Cortex of kidney (tissue), 1 donor: Measurements from ENCODE around the gene ITGA2B.
"Not testable (repeated sequence)": the region's sequence is repeated elsewhere in the genome, so short reads cannot be mapped to it uniquely, and the experiment has no call there.

Experiments used
- DNase-seq: peaks from one replicate; lab custom pipeline; 2025; lab: John Stamatoyannopoulos, UW

ITGA2B gene

DNA sequence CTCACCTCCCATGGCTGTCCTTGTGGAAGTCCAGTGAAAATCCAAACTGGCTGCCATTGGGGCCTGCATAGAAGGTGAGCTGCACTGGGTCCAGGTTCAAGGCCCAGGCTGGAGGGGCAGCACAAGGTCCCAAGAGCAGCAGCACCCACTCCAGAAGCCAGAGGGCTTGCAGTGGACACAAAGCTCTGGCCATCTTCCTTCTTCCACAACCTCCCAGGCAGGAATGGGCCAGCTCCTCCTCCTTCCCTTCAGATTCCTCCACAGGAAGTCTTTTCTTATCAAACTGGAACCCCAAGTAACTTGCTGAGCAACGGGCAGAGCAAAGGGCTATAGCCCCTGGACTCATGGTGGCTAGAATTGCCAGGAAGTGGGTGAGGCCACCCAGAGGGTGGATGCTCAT, at the start of gene ITGA2B:
TSS of gene ITGA2B (minus strand) at position 369 of the 400 bp plus-strand sequence. CDS start at position 193, 176 bp downstream.
- no peak for DNase-seq

DNA sequence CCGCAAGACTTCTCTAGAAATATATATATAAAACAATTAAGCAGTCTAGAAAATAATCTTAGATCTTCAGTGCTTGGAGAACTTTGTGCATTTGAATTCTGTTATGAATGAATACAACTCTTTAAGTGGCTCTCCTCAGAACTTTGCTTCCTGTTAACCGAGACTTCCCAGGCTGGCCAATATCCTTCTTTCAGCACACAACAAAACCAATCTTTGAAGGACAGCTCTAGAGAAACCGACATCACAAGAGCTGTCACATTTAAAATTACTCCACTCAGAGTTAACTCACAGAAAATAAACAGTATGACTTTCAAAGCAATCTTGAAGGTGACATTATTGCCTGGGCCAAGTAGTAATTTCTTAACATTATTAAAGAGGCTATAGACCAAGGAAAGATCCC, 49.7 kb upstream of the ITGA2B start:
- no peak for DNase-seq

DNA sequence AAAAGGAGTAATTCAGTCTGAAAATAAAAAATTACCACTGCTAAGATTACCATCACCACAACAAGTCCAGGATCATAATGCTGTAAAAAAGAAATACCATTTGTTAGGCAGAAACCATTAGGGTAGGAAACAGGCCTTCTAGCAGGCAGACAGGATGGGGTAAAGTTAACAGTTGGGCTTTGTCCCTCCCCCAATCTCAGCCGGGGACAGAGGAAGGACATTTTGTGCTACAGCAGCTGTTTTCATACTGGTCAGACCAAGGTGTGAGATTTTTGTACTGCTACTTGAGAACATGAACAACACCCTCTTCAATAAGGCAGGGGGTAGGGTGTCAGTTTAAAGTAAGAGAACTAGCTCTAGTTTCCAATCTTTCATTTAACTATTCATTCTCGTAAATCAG, 49.2 kb upstream of the ITGA2B start:
- DNase-seq, result no peak

DNA sequence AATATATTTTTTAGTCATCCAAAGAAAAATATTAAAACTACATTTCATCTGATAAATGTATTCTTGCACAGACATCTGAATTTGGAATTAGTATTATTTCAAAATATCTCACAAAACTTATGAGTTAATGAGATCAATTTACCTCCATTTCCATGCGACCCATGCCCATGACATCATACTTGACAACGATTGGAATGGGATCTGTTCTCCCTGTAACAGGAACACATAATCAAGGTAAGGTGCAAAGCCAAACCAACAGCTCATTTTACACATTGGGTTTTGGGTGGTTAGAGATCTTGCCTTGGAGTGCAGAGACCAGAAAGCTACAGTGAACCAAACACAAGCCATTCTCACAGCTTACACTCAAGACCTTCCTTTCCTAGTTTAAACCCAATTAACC, 46.9 kb upstream of the ITGA2B start:
- no peak for DNase-seq

DNA sequence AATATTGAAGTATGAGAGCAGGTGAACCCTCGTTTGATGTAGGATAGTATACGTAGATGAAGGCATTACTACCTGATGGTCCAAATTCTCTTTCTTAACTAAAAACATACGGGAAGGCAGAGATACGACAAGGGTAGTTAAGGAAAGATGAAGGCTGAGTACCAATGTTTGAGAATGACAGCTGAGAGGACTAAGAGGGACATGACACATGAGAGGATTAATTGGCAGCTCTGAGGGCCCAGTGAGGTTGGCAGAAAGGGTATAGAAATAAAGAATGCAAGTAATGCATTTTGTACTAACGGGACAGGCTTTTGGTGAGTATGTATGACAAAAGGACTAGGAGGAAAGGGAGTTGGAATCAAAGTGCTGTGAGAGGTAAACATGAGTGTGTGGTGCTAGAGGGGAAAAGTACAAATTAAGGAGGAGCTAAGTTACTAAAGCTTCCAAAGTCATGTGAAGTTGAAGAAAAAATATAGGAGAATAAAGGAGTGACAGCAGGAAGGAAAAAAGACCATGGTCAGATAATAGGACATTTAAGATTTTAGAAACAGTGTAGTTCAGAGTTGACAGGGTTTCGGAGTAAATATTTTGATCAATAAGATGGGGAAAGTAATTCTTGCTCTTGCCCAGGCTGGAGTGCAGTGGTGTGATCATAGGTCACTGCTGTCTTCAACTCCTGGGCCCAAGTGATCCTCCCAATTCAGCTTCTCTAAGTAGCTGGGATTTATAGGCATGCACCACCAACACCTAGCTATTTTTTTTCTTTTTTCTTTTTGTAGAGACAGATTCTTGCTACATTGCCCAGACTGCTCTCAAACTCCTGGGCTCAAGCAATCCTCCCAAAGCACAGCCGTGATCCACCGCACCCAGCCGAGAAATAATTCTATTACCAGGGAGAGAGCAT, 43.1 kb upstream of the ITGA2B start:
- DNase-seq, result no peak

DNA sequence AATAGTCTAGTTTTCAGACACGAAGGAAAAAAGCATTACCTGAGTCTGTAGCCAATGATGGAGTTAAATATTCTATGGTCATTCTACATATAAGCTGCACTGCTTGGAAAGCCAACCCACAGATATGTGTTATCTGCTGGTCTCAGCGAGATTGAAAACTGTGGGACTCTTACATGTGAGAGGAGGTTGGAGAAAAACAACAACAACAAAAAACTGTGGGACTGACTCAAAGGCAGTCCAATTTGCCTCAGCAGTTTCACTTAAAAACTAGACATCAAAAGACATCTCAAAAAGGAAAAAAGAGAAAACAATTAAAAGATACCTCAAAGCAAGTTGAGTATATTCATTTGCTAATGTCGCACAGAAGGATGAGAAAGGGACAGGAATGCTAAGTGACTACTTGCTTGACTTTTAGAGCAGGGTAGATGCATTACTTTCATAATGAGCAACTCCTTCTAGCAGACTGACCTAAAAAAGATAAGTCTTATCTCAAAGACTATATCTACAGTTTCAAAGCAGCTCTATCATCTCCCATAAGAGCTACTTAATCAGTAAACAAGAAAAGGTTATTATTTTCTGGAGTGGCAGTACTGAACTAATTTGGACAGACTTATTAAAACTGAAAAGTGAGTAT, 35.5 kb upstream of the ITGA2B start:
- no peak for DNase-seq

DNA sequence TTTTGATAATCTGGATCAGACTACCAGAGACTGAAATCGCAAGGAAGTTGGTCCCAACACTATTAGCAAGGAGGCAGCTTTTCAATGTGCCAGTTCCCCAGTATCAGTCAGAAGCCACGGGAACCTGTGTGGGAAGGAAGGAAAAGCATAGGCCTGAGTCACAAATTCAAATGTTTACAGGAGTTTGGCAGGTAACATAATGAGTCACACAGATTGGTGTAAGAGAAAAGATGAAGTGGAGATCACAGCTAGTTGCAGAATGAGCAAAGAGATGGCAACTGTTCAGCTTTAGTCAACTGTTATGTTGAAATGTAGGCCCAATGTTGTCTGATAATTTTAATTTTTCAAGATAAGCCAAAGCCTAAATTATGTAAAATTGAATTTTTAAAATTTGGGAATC, 28.1 kb upstream of the ITGA2B start:
- DNase-seq, result no peak

DNA sequence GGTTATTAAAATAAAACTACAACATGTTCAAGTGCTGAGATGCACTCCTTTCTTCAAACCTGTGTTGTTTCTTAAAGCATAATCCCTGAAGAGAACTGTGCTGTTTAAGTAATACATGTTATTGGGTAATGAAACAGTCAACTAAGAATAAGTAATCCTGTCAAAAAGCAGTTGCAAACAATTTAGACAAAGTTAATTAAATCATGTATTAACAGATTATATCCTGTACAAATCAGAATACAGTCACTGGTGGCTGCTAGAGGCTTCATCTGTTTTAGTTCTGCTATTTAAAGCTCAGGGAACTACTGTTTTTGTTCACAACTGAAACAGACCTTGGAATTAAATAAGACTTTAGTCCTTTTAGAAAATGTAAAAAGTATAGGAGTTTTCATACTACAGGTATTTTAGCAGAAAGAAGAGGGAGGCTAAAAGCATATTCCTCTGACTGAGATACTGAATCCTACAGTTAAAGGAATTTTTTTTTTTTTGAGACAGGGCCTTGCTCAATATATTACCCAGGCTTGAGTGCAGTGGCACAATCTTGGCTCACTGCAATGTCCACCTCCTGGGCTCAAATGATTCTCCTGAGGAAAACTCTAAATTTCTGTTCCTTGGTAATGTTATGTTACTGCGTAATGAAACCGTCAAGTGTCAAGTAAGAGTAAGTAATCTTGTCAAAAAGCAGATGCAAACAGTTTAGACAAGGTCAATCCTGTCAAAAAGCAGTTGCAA, 27.3 kb upstream of the ITGA2B start:
- no peak for DNase-seq

DNA sequence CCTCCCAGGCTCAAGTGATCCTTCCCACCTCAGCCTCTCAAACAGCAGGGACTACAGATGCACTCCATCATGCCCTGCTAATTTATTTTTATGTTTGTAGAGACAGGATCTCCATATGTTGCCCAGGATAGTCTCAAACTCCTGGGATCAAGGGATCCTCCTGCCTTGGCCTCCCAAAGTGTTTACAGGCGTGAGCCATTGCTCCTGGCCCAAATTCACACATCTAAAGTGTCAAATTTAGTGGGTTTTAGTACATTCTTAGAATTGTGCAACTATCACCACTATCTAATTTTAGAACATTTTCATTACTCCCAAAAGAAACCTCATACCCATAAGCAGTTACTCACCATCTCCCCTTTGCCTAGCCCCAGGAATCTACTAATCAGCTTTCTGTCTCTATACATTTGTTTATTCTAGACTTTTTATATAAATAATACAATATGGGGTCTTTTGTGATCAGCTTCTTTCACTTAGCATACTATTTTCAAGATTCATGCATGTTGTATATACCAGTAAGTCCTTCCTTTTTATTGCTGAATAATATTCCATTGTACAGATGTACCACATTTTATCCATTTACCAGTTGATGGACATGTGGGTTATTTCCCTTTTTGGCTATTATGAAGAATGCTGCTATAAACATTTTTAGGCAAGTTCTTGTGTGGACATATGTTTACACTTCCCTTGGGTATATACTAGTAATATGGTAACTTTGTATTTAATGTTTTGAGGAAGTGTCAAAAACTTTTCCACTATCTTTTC, 25.1 kb upstream of the ITGA2B start:
- DNase-seq, result no peak

DNA sequence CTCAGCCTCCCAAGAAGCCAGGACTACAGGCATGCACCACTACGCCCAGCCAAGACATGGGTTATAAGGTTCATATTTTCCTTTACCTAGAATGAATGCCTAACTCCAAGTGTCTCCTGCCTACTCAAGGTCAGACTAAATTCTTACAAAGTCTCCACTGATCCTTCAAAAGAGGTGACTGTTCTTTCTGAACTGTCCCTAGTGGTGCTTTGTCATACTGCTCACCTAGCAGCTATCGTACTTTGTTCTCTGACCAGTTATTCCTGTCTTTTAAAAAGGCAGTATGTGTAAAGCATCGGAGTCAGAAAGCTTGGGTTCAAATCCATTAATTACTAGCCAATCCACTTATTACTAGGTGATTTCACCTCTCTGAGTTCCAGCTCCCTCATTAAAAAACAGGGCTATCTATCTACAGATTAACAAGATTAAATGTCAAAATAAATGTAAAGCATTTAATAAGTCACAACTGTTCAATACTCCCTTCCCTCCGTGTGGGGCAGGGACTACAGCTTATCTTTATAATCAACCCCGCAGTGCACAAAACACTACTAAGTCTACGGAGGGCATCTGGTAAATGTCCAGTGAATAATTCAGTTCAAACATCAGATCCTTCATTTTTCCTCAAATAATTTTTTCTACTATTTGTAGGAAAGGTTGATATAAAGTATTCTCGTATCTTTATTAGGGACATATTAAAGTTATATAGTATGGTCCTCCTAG, 20.0 kb upstream of the ITGA2B start:
- DNase-seq, result no peak

DNA sequence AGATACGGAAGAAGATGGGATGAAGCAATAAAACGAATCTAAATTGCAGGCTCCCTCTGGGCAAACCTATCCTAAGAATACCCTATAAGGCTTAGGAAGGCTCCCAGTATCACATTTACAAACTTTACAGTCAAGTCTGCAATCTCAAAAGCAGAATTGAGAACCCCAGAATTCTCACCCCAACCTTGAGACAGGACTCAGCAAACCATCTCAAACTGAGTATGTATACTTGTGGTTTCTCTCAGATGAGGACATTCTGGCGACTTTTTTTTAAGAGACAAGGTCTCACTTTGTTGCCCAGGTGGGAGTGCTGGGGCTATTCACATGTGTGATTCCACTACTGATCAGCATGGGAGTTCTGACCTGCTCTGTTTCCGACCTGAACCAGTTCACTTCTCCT, 19.3 kb upstream of the ITGA2B start:
- DNase-seq, result no peak

DNA sequence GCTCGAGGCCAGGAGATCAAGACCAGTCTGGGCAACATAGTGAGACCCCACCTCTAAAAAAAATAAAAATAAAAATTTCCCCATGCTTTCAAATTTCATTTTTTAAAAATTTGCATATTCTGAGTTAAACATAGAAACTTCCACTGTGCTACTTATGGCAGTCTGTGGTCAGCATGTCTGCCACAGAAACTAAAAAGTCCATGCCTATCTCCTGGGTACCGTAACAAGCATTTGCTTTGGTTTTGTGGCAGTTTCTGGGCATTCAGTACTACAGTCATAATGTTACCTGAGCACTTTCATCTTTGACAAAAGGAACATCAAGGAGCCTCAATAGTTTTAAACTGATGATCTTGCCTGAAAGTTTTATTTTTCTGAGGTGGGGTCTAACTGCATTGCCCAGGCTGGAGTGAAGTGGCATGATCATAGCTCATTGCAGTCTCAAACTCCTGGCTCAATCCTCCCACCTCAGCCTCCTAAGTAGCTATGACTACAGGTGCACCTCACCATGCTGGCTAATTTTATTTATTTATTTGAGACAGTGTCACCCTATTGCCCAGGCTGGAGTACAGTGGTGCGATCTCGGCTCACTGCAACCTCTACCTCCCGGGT, 13.2 kb upstream of the ITGA2B start:
- no peak for DNase-seq

DNA sequence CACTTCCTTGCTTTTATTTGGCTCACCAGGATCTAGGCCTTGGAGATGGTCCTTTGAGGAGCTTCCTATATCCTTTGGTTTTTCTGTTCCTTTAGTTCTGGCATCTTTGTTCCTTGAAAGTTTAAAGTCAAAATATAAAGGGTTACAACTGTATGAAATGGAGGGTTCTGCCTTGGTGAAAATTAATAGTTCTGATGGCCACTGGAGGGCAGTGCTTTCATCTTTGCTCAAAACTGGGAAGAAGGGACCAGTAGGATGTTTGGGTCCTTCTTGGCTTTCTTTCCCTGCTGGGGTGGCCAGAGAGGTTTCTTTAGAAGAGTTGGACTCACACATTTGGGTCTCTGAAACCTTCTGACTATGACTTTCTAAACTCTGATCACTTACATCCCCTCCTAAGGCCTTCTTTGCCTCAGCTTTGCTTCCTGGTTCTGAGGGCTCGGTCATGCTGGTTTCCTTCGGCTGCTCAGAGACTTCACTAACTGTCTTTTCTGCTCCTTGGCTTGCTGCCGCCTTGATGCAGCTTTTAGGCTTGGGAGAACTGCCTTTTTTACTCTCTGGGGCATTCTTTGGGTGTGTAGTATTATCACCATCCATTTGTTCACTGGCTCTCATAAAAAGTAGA, 10.9 kb upstream of the ITGA2B start:
- no peak for DNase-seq

DNA sequence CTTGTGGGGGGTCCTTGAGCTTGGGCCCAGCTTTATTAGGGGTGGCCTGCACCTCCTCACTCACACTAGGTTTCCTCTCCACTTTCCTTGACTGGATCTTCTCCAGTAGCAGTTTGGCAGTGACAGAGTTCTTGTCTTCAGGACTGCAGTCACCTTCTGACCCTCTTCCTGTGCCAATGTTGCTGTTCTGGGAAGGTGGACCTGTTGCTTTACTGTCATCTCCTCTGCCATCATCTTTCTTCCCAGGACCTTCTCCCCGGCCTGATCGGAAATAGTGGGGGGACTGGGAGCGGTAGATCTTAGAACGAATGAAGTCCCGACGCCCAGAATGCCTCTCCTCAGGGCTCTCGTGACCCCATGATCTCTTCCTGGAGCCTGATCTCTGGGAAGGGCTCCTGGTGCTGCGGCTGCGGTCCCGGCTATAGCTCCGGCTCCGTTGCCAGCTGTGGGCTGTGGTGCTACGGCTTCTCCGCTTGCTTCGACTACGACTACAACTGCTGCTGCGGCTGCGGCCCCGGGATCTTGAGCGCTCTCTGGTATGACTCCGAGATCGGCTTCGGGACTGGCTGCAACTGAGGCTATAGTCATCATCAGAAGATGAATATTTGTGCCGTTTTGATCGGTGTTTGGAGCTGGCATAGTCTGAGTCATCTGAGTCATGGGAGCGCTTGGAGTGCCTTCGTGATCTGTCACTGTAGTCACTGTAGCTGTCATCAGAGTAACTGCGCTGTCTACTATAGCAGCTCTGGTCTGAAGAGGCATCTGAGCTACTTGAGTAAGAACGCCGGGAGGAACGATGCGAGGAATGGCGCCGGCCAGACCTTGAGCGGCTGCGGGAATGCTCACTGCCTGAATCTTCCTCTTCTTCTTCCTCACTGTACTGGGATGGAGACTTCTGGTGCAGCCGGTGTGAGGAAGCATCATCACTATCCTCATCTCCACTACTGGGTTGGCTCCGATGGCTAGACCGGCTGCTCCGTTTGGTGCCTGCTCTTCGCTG, 9.5 kb upstream of the ITGA2B start:
- no peak for DNase-seq

DNA sequence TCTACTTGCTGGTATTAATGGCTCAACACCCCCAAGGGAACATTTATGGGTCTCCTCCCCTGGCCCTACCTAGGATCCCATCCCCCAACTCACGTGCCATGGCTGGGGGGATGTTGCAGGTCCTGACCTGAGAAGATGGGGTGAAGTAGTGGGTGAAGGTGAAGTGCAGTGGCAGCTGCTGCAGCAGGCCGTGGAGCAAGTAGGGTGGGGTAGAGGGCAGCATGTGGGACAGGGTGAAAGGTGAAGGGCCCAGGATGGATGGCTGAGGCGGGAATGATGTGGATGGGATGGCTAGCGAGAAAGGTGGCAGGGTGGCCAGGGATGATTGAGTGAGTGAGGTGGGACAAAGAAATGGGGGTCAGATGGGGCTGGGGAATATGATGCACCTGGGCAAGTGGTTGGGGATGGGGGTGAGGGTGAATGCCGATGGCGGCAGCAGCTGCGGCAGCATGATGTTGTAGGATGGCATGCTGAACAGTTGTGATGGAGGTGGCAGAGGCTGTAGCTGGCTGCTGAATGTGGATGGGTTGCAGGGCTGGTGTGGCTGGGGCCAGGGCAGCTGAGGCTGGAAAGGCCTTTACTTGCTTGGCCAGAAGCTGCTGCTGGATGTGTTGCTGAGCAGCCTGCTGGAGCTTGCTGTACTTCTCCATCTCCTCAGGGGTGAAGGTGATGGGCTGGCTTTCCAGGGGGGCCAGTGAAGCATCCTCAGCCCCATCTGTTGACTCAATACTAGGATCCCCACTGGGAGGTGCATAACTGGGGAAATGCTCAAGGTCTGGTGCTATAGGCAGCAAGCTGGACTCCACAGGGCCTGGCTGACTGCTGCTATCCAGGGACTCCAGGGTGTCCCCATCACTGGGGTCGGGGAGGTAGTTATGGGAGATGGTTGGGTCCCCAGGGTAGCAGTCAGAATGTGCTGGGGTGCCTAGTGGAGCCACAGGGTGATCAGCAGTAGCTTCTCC, 8.3 kb upstream of the ITGA2B start:
- DNase-seq, result no peak

DNA sequence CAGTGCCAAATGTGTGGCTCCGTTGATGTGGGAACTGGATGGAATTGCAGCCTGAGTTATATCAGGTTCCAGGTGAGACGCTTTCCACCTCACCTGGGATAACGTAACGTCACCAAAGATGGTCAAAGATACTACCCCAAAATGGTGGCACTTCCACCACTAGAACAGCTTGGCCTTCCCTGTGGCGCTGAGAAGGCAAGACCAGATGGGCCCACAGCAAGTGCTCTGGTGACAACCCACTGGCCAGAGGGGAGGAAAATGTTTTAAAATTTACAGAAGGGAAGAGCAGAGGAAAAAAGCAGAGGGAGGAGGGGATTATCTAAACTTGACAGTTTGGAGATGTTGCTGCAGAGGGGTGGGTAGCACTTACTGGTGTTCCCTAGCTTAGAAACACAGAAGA, 7.5 kb upstream of the ITGA2B start:
- DNase-seq, result no peak

DNA sequence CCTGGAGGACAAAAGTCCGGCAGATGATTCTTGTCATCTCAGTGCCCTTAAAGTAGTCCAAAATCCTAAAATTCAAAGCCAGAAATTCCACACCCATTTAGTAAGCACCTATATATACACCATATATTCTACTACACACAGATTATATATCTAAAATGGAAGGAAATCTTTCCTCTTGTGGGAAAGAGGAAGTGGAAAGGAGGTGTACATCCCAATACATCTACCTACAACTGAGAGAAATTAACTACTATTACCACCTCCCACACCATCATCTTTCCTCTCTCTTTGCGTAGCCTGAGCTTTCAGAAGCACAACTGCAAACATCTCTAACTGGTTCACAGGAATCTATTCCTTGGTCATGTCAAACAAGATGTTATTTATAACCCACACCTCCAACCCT, 5.4 kb upstream of the ITGA2B start:
- DNase-seq, result no peak

DNA sequence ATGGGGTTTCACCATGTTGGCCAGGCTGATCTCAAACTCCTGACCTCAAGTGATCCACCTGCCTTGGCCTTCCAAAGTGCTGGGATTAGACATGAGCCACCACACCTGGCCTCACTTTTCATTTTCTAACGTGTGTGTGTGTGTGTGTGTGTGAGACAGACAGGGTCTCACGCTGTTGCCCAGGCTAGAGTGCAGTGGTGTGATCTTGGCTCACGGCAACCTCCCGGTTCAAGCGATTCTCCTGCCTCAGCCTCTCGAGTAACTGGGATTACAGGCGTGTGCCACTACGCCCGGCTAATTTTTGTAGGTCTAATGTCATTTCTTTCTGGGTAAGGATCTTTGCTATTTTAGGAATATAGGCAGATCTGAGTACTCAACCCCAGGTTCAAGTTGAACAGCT, 4.7 kb upstream of the ITGA2B start:
- not testable (repeated sequence) for DNase-seq
